OCI-M1 (cell line): ENCODE results near the gene EVPL.

Experiments used
- DNase-seq: peaks from one replicate; lab custom pipeline; 2025; lab: John Stamatoyannopoulos, UW

EVPL gene

DNA sequence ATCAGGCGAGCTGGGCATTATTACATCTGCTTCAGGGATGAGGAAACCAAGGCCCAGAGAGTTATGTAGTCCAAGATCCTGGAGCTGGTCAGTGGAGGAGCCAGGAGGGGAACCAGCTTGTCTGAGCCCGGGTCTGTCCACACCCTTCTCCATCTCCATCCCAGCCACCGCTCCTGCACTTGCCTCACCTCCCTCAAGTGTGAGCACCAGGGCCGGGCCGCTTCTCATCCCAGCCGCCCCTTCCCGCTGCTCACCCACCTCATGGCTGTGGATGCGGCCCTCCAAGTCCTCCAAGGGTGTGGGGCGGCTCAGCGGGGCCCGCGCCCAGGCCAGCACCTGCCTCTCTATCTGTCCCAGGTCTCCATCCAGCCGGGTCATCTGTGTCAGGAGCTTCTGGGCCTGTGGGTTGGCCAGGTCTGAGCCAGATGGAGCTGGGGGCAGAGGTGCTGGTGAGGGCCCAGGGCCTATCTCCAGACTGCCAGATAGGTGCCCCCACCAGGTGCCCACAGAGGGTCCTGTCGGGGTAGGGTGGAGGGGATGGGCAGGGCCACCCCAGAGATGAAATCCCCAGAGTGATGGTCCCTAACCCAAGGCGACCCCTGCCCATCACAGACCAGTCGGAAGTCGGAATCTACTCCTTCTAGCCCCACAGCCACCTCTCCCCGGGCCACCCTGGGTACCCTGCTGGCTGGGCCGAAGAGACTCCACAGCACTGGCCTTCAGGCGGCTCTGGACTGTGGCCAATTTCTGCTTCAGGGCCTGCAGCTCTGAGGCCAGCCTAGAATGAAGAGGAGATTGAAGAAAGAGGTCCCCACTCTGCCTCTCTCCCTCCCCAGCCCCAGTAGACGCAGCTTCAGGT, 9.4 kb downstream of the EVPL start:
- DNase-seq: no peak

DNA sequence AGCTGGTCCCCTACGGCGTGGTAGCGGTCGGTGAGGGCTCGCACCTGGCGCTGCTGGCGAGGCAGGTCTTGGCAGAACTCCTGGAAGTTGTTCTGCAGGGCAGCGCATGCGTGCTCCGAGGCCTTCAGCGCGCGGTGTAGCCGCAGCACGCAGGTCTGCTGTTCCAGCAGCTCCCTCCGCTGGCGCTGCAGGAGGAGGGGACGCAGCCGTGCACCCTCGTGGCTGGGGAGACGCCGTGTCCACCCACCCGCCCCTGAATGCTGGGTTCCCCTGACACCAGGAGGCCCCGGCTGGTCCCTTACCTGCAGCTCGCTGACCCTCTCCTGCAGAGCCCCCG, 12.2 kb downstream of the EVPL start:
- DNase-seq: no peak

DNA sequence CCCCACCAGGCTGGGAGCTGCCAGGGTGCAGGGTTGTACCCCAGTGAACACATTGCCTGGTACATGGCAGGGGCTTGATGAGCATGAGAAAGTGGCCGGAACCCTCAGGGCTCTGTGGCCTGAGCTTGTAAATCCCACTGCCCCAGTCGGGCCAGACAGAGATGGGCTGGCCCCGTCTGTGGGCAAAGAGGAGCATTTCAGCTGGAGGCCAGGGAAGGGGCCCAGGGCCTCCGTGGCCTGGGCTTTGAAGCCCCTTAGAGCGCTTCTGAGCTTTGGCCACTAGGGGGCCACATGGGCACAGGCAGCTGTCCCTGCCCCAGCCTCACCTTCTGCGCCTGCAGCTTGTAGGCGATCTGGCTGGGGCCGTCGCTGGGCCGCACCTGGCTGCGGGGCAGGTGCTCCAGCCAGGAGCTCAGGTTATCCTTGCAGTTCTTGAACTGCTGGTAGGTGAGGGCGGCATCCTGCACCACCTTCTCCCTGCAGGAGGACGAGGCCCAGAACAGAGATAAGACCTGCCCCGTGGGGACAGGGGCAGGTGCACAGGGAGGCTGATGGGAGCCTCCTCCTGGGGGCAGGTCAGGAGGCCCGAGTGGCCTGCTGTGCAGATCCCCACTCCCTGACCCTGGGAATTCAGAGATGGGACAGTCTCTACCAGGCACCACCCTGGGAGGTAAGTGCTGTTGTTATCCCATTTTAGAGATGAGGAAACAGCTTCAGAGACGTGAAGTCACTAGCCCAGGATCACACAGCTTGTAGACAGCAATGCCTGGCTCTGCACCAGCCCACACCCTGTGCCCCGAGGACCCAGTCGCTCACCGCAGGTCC, 12.8 kb downstream of the EVPL start:
- peak; percentile 84 for DNase-seq

DNA sequence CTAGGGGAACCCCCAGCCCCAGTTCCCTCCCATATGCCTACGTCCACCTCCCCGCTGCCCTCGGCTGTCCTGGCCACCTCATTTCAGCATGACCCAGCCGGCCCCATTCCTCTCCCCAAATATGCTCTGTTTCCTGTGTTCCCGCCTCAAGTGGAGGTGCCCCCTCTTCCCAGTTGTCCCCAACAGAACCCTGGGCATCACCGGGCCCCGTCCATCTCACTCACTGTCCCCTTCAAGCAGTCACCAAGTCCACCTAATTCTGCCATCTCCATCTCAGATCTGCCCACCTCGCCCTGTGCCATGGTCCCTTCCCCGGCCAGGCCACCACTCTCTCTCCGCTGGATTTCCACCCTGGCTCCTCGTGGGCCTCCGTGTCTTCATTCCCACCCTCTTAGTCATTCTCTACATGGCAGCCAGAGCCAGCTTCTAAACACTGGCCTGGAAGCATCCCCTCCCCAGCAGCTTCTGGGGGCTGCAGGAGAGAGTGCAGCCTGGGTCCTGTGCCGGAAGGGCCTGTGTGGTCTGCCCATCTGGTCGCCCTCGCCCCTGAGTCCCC, 13.7 kb downstream of the EVPL start:
- DNase-seq: no peak

DNA sequence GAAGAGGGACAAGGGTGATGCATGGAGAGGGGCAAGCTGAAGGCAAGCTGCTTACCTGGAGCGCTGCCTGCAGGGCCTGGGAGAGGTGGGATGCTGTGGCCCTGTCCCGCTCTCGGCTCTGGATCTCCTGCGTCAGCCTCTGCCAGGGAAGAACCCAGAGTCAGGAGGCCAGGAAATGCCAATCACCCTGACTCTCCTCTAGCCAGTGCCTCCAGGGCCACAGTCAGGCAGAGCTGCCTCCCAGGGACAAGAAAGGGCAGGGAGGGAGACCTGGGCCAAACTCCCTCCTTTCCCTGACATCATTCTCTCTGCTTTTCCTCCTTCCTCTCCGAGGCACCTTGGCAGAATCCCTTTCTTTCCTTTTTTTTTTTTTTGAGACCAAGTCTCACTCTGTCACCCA, 15.2 kb downstream of the EVPL start:
- no peak for DNase-seq

- DNase-seq: no peak
Measured at GRCh38 chr17:76009969-76010661, 17.0 kb downstream of the EVPL start.

- DNase-seq: no peak
Measured at GRCh38 chr17:76009447-76009846, 17.7 kb downstream of the EVPL start.

DNA sequence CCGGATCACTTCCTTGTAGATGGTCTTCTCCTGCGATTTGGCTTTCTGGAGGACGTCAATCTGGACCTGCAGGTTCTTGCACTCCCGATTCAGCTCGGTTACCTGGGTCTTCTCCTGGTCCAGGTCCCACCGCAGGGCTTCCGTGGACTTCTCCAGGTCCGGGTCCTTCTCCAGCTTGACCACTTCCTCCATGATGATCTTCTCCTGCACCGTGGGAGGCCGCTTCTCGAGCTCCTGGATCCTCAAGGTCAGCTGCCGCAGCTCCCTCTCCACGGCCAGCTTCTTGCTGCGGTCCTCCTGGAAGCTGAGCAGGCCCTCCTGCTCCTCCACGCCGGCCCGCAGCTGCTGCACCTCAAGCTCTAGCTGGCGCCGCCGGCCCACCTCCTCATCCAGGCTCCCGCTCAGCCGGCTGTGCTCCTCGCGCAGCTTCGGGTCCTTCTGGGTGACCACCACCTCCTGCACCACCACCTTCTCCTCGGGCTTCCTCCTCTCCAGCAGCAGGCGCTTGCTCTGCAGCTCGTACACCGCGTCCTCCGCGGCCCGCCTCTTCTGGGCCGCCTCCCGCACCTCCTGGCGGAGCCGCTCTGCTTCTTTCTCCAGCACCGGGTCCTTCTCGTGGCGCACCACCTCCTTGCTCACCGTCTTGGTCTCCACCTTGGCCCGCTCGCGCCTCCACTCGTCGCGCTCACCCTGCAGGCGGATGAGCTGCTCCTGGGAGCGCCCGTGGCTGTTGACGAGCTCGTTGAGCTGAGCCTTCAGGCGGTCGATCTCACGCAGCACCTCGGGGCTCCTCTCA, 18.3 kb downstream of the EVPL start:
- DNase-seq: no peak

GRCh38 chr17:76008208-76008607, 18.9 kb downstream of the EVPL start:
- DNase-seq: no peak

DNA sequence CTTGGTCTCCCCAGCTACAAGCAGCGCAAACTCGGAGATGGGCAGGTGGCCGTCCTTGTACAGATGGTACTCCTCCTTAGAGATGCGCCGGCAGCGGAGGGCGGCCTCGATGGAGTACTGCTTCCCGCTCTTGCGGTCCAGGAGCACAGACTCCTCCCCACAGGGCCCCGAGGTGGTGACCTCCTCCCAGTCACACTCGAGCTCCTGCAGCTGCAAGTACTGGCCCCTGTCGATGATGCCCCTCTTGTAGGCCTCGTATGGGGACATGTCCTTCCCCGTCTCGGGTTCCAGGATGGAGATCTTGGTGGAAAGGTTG, 19.3 kb downstream of the EVPL start:
- no peak for DNase-seq

DNA sequence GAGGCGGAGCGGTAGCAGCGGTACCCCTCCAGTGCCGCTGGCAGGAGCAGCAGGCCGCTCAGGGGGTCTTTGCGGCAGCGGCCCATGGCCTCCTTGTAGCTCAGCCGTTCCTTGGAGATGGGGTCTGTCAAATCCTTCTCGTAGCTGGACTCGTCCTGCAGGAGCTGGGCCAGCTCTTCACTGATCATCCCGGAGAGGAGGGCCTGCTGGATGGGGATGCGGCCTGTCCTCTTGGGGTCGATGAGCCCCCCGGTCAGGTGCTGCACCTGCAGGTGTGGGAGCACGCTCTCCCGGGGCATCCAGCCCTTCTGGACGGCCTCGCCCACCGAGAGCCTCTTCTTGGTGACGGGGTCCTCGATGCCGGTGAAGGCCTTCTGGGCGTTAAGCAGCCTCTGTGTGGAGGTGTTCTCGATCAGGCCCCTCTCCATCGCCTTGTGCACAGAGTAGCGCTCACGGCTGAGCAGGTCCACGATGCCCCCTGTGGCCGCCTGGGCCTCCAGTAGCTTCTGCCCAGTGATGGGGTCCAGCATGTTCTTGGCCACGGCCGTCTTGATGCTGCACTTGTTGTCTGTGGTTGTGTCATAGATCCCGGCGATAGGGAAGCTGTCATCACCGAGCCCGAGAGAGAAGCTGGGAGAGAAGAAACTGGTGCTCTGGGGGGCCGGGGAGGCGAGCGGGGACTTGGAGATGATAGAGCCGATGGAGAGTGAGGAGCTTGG, 19.8 kb downstream of the EVPL start:
- DNase-seq: no peak

- DNase-seq: peak; percentile 90
Measured at GRCh38 chr17:76005263-76006149, 21.6 kb downstream of the EVPL start.

GRCh38 chr17:76004750-76005262, 22.3 kb downstream of the EVPL start:
- DNase-seq: no peak

DNA sequence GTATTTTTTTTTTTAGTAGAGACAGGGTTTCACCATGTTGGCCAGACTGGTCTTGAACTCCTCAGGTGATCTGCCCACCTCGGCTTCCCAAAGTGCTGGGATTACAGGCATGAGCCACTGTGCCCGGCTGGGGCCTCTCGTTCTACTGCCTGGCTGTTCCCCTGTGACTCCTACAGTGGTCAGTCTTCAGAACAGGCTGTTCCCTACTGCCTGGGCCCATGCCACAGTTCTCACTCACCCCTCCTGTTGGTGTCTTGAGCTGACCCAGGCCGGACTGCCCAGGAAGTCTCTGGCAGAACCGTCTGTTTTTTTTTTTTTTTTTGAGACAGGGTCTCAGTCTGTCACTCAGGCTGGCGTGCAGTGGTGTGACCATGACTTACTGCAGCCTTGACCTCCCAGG, 23.2 kb downstream of the EVPL start:
- DNase-seq: no peak

- no peak for DNase-seq
Measured at GRCh38 chr17:76002100-76002499, 25.0 kb downstream of the EVPL start.

DNA sequence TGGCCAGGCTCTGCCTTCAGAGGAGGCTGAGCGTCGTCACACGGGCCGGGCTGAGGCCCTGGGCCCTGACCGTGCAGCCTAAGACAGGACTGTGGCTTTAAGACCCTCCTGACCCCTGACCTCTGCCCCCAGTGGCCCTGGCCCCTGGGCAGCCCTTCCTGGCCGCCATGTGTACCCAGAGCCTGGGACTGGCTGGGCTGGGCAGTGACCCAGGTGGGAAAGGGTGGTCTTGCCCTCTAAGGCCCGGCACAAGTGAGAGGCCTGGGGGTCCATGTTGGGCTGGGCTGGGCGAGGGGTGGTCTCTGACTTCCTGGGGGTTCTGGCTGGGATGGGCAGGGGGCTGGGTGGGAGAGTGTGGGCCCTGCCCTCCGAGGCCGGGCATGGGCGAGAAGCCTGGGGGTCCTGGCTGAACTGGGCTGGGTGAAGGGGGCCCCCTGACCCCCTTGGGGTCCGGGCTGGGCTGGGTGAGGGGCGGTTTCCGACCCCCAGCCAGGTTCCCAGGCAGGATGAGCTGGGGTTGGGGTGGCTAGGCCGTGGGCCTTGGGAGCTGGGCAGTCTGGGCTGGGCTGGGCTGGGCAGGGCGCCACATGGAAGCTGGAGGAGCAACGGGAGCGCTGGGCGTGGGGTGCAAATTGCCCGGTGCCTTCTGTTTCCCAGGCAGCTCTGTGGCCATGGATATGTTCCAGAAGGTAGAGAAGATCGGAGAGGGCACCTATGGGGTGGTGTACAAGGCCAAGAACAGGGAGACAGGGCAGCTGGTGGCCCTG, 26.2 kb downstream of the EVPL start, which contains the start of gene CDK3:
Gene CDK3 (plus strand): TSS at position 101 of the 767 bp plus-strand sequence. CDS start 571 bp downstream, at position 672.
- DNase-seq: no peak

DNA sequence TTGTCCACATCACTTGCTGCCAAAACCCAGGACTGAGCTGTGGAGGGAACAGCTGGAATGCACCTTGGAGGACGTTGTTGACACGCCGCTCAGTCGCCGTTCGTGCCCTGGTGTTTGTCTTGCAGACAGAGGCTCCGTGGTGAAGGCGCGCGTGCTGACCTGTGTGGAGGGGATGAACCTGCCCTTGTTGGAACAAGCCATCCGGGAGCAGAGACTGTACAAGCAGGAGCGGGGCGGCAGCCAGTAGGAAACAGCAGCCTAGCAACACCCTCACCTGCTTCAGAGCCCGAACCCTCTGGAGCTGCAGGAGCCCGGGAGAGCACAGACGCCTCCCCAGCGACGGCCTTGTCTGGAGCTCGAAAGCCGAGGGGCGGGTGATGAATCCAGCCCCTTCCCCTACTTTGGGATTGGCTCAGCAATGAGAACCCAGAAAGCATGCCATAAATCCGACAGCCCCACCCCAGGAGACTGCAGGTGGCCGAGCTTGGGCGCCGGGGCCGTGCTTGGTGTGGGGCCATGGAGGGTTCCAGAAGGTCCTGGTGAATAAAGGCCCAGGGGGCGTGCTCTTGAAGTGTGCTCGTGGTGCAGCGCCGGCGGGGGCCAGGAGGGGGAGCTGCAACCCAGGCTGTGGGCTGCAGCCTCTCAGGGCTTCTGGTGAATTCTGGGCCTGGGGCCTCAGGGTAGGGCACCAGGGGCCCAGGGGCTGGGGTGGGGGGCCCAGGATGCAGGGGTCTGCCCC, 26.9 kb downstream of the EVPL start:
- DNase-seq: peak; percentile 71

DNA sequence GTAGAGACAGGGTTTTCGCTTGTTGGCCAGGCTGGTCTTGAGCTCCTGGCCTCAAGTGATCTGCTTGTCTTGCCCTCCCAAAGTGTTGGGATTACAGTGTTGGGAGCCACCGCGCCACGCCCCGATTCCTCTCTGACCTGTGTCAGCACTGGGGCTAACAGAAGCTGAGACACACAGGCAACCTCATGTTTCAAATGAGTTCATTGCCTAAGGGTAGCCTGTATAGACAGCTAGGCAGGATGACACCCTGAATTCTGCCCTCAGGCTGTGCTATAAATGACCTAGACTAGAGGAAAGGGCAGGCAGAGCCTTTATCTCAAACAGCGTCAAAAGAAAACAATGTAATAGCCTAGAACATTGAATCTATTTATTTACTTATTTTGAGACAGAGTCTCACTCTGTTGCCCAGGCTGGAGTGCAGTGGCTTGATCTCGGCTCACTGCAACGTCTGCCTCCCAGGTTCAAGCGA, 28.7 kb downstream of the EVPL start:
- no peak for DNase-seq
